T-helper 2 cell (primary cell): Measurements from ENCODE around the gene TNNT3.

Experiments used
- DNase-seq, 5 experiments: peaks; one replicate each; pipeline versions ENCODE4 v3.0.0 to v3.0.0-alpha.2; 2012 to 2022

TNNT3 gene

GRCh38 chr11:1924181-1924580 is 4.7 kb downstream of the TNNT3 start:
- no peak for DNase-seq

- DNase-seq, result no peak
Measured at GRCh38 chr11:1924646-1925372, 5.3 kb downstream of the TNNT3 start.

- no peak for DNase-seq
Measured at GRCh38 chr11:1925373-1926155, 6.1 kb downstream of the TNNT3 start.

- DNase-seq, result no peak
Measured at GRCh38 chr11:1926156-1927025, 6.9 kb downstream of the TNNT3 start.

GRCh38 chr11:1927026-1927847 is 7.7 kb downstream of the TNNT3 start:
- no peak for DNase-seq

GRCh38 chr11:1927848-1928469 is 8.5 kb downstream of the TNNT3 start:
- no peak for DNase-seq

- DNase-seq, result no peak
Measured at GRCh38 chr11:1928470-1928890, 9.0 kb downstream of the TNNT3 start.

- DNase-seq, result no peak
Measured at GRCh38 chr11:1928891-1929541, 9.5 kb downstream of the TNNT3 start.

- no peak for DNase-seq
Measured at GRCh38 chr11:1929621-1930461, 10.3 kb downstream of the TNNT3 start.

GRCh38 chr11:1930462-1930830 is 10.9 kb downstream of the TNNT3 start:
- DNase-seq, result no peak

GRCh38 chr11:1931341-1932104 is 12.0 kb downstream of the TNNT3 start:
- no peak for DNase-seq

- DNase-seq, result no peak
Measured at GRCh38 chr11:1932105-1932480, 12.6 kb downstream of the TNNT3 start.

- DNase-seq, result no peak
Measured at GRCh38 chr11:1932681-1933080, 13.2 kb downstream of the TNNT3 start.

GRCh38 chr11:1933416-1934334 is 14.2 kb downstream of the TNNT3 start:
- no peak for DNase-seq

- DNase-seq, result no peak
Measured at GRCh38 chr11:1934335-1935155, 15.0 kb downstream of the TNNT3 start.

GRCh38 chr11:1935156-1936071 is 15.9 kb downstream of the TNNT3 start:
- no peak for DNase-seq
